HCT116 (cell line): ENCODE data around the gene USP7.

Experiments
- CTCF ChIP-seq, 3 experiments: fragments of 200-600 bp in 1 of 3; sonication (generic) in 1 of 3; IDR thresholded peaks in 2 of 3; conservative IDR thresholded peaks in 1 of 3; 2 replicates each; pipeline ENCODE4 v1.5.1; 2012 to 2017; ENCODE audit warnings: low read depth in 2 of 3, low read length in 2 of 3, antibody characterized with exemption in 1 of 3, borderline replicate concordance in 1 of 3, control low read depth in 1 of 3, mild to moderate bottlenecking in 1 of 3, mixed read lengths in 1 of 3, mixed run types in 1 of 3, moderate library complexity in 1 of 3; ENCODE audit not compliant: insufficient read depth in 1 of 3
- ELF1 ChIP-seq: IDR thresholded peaks from 2 replicates; pipeline ENCODE4 v1.6.1; 2012; ENCODE audit warnings: low read depth, borderline replicate concordance
- EZH2 ChIP-seq: fragments of 200-600 bp; sonication (generic); IDR thresholded peaks from 2 replicates; pipeline ENCODE4 v1.6.1; 2017; ENCODE audit warnings: antibody characterized with exemption, mixed run types
- MAX ChIP-seq: IDR thresholded peaks from 2 replicates; pipeline ENCODE4 v1.6.1; 2012
- POLR2A ChIP-seq: IDR thresholded peaks from 2 replicates; pipeline ENCODE4 v1.7.0; 2011; ENCODE audit warnings: borderline replicate concordance; ENCODE audit not compliant: insufficient read depth, insufficient read length; ENCODE audit errors: extremely low read depth
- POLR2AphosphoS5 ChIP-seq: IDR thresholded peaks from 2 replicates; pipeline ENCODE4 v1.6.1; 2011; ENCODE audit warnings: mild to moderate bottlenecking, low read depth, low read length, moderate library complexity
- SP1 ChIP-seq: IDR thresholded peaks from 2 replicates; pipeline ENCODE4 v1.6.1; 2012; ENCODE audit warnings: low read depth
- TCF7L2 ChIP-seq: IDR thresholded peaks from 2 replicates; pipeline ENCODE4 v1.7.0; 2011; ENCODE audit warnings: borderline replicate concordance, inconsistent platforms; ENCODE audit not compliant: insufficient read depth, insufficient read length; ENCODE audit errors: extremely low read depth
- ZFX ChIP-seq: fragments of 450-650 bp; IDR thresholded peaks from 2 replicates; pipeline ENCODE4 v1.6.1; 2017

GRCh38 chr16:8904018-8904430 is 59.7 kb downstream of the USP7 start:
- TF ChIP-seq CTCF (IDR thresholded peaks at IDR 0.05 in 2 of 3, conservative IDR thresholded peaks at IDR 0.05 in 1 of 3; ENCODE audit: borderline replicate concordance in 1 of 3, insufficient read depth in 1 of 3, low read depth in 2 of 3, low read length in 2 of 3) (no peak), ELF1 (no peak), SP1 (no peak), POLR2A (no peak), POLR2AphosphoS5 (no peak), EZH2 (no peak), ZFX (no peak), TCF7L2 (no peak), MAX (no peak)
